K562 (cell line): ENCODE data around the gene PRCD. TPM values are rescaled to one million over a fixed set of nuclear protein-coding genes. Genes with fewer than 3 reads are reported as not detected.
A peak's percentile ranks its signal among the peaks of the same experiment; 100 is the strongest.

Experiments
- BHLHE40 ChIP-seq: IDR thresholded peaks from 2 replicates; pipeline ENCODE4 v1.6.1; 2011; ENCODE audit warnings: low read length, improper control_type of control experiment
- CBFB ChIP-seq: sonication (generic); formaldehyde crosslinking; IDR thresholded peaks from 2 replicates; pipeline ENCODE4 v1.4.0; 2020; ENCODE audit warnings: mild to moderate bottlenecking, missing genetic modification reagents
- CC2D1A ChIP-seq: fragments of 450-650 bp; IDR thresholded peaks from 2 replicates; pipeline ENCODE4 v1.6.1; 2017; ENCODE audit warnings: mild to moderate bottlenecking
- CREB1 ChIP-seq, 2 experiments: sonication (generic) in 1 of 2; formaldehyde crosslinking in 1 of 2; IDR thresholded peaks; 2 replicates each; pipeline versions ENCODE4 v1.6.1 to v1.8.0; 2012 to 2022; ENCODE audit warnings: inconsistent platforms in 1 of 2, mild to moderate bottlenecking in 1 of 2, missing genetic modification reagents in 1 of 2, moderate library complexity in 1 of 2
- L3MBTL2 ChIP-seq: fragments of 450-650 bp; IDR thresholded peaks from 2 replicates; pipeline ENCODE4 v1.6.1; 2016; ENCODE audit warnings: mild to moderate bottlenecking, moderate library complexity
- MAFK ChIP-seq: IDR thresholded peaks from 2 replicates; pipeline ENCODE4 v1.6.1; 2011; ENCODE audit warnings: low read length, improper control_type of control experiment
- MYC ChIP-seq, 2 experiments: fragments of 250-450 bp in 1 of 2; sonication (Bioruptor Pico) in 1 of 2; IDR thresholded peaks; 2 replicates each; pipeline versions ENCODE4 v1.5.1 to v1.6.1; 2012 to 2021; ENCODE audit warnings: low read depth in 2 of 2, borderline replicate concordance in 1 of 2, improper control_type of control experiment in 1 of 2, low read length in 1 of 2, mild to moderate bottlenecking in 1 of 2, moderate library complexity in 1 of 2
- NFE2 ChIP-seq: IDR thresholded peaks from 2 replicates; pipeline ENCODE4 v1.6.1; 2014; ENCODE audit warnings: antibody characterized with exemption, low read depth
- NFE2L1 ChIP-seq: fragments of 450-650 bp; IDR thresholded peaks from 2 replicates; pipeline ENCODE4 v1.6.1; 2016; ENCODE audit warnings: missing genetic modification characterization, low read depth, mild to moderate bottlenecking, missing compliant biosample characterization, moderate library complexity, borderline replicate concordance
- NR2C1 ChIP-seq, 2 experiments: fragments of 450-650 bp; IDR thresholded peaks; 2 replicates each; pipeline ENCODE4 v1.6.1; 2017; ENCODE audit warnings: mild to moderate bottlenecking in 2 of 2, antibody characterized with exemption in 1 of 2, inconsistent platforms in 1 of 2, missing compliant biosample characterization in 1 of 2, missing genetic modification characterization in 1 of 2
- NR3C1 ChIP-seq: sonication (generic); formaldehyde crosslinking; IDR thresholded peaks from 2 replicates; pipeline ENCODE4 v1.8.1; 2022; ENCODE audit warnings: missing genetic modification reagents
- PTRF ChIP-seq: fragments of 450-650 bp; IDR thresholded peaks from 2 replicates; pipeline ENCODE4 v1.6.1; 2016; ENCODE audit warnings: mild to moderate bottlenecking, missing genetic modification characterization, missing compliant biosample characterization
- TOE1 ChIP-seq, 2 experiments: fragments of 450-650 bp in 1 of 2; sonication (generic) in 1 of 2; formaldehyde crosslinking in 1 of 2; IDR thresholded peaks; 2 replicates each; pipeline versions ENCODE4 v1.7.1 to v1.8.0; 2016 to 2022; ENCODE audit warnings: borderline replicate concordance in 2 of 2, mild to moderate bottlenecking in 2 of 2, antibody characterized with exemption in 1 of 2, inconsistent platforms in 1 of 2, low read depth in 1 of 2, missing genetic modification reagents in 1 of 2, moderate library complexity in 1 of 2
- ZNF12 ChIP-seq: sonication (generic); formaldehyde crosslinking; IDR thresholded peaks from 2 replicates; pipeline ENCODE4 v1.4.0; 2020; ENCODE audit warnings: mild to moderate bottlenecking, missing genetic modification reagents
- ZNF586 ChIP-seq: fragments of 450-650 bp; formaldehyde crosslinking; conservative IDR thresholded peaks from 2 replicates; pipeline ENCODE4 v1.4.0; 2020; ENCODE audit warnings: mild to moderate bottlenecking, moderate library complexity
- polyA plus RNA-seq, 8 experiments: library from polyadenylated mRNA; depleted of rRNA in 4 of 8; stranded (reverse) in 5 of 8; unstranded in 3 of 8; fragments of >200 nt; fragmentation: Nextera tagmentation in 2 of 8; fragmentation: Illumina TruSeq in 1 of 8; extraction: Ambion mirVana in 2 of 8; extraction: Trizol in 1 of 8; gene quantifications; 2 replicates each; pipeline versions ENCODE4 v1.2.1 to v1.2.3, GENCODE V29; 2011 to 2014; ENCODE audit warnings: inconsistent platforms in 1 of 8, missing spikeins in 1 of 8
- total RNA-seq, 7 experiments: library from RNA; depleted of rRNA in 6 of 7; stranded (reverse); fragments of >200 nt in 6 of 7; fragmentation: Illumina TruSeq in 2 of 7; extraction: Trizol in 2 of 7; gene quantifications; 2 replicates each; pipeline versions ENCODE4 v1.2.1 to v1.2.3, GENCODE V29; 2011 to 2021; ENCODE audit warnings: low replicate concordance in 1 of 7

The PRCD gene
- total and polyA plus RNA-seq, 9 of the 15 experiments (the other 6 are each of a cell fraction or from before 2014, with no cell fraction given): 0.20 to 0.25 (median 0.21) TPM; not detected in 6

GRCh38 chr17:76540381-76541300 lies 797 bp downstream of the PRCD start (continued):
- TF ChIP-seq TOE1 (IDR thresholded peaks at IDR 0.05; ENCODE audit: borderline replicate concordance) (peak; percentile 74; the same call in 1 of the 2 replicates), TOE1 (CRISPR knock-in tag; IDR thresholded peaks at IDR 0.05; ENCODE audit: borderline replicate concordance, low read depth) (no peak), NR3C1 (CRISPR knock-in tag) (no peak), CC2D1A (0 out of 2 replicates have a peak, but pooled peaks have one; percentile 15), CBFB (0 out of 2 replicates have a peak, but pooled peaks have one; percentile 39), CREB1 (IDR thresholded peaks at IDR 0.05) (peak; percentile 53), CREB1 (CRISPR knock-in tag; IDR thresholded peaks at IDR 0.05) (peak; percentile 56; the same call in 1 of the 2 replicates), ZNF12 (0 out of 2 replicates have a peak, but pooled peaks have one; percentile 74), NR2C1 (IDR thresholded peaks at IDR 0.05) (no peak), NR2C1 (tag; IDR thresholded peaks at IDR 0.05) (no peak), MYC (IDR thresholded peaks at IDR 0.05; ENCODE audit: low read depth, low read length) (peak; percentile 88), MYC (CRISPR knock-in tag; IDR thresholded peaks at IDR 0.05; ENCODE audit: borderline replicate concordance, low read depth) (no peak), NFE2 (peak; percentile 10; the same call in 1 of the 2 replicates), L3MBTL2 (peak; percentile 93), NFE2L1 (no peak), MAFK (no peak), ZNF586 (CRISPR knock-in tag) (no peak), PTRF (tag) (no peak), BHLHE40 (peak; percentile 51; the same call in 1 of the 2 replicates)
